ENCODE results near the gene ZNF691. TPM values are rescaled to one million over a fixed set of nuclear protein-coding genes. Genes with fewer than 3 reads are reported as not detected.

ZNF691 gene
- total RNA-seq, 4 donors from 2014 or later, result 4.7 to 24.1 (median 15.2) TPM

GRCh38 chr1:42832641-42833240, 13.7 kb upstream of the ZNF691 start:
- intact Hi-C loops (cut with DNase I; ENCODE audit: low total_unique reads), result no loop called here
- TF ChIP-seq CTCF (IDR thresholded peaks at IDR 0.05) (no peak), POLR2A (IDR thresholded peaks at IDR 0.05) (no peak)

GRCh38 chr1:42833981-42834380, 12.4 kb upstream of the ZNF691 start:
- Histone ChIP-seq H3K27ac (no peak overlapping the region), H3K4me1 (no peaks in the 10 kb centered on the region), H3K36me3 (no peaks in the 10 kb centered on the region), H3K4me3 (no peak overlapping the region), H3K9me3 (no peaks in the 10 kb centered on the region), H3K27me3 (no peaks in the 10 kb centered on the region)
- no peak for DNase-seq
- intact Hi-C loops (cut with DNase I; ENCODE audit: low total_unique reads), result no loop called here
- TF ChIP-seq CTCF (IDR thresholded peaks at IDR 0.05) (no peak), POLR2A (IDR thresholded peaks at IDR 0.05) (no peak)

More at GRCh38 chr1:42832641-42833240, 13.7 kb upstream of the ZNF691 start:
- Histone ChIP-seq H3K4me3 (no peak overlapping the region), H3K4me1 (no peaks in the 10 kb centered on the region), H3K9me3 (no peaks in the 10 kb centered on the region), H3K36me3 (no peaks in the 10 kb centered on the region), H3K27ac (no peak overlapping the region), H3K27me3 (no peaks in the 10 kb centered on the region)
- DNase-seq, result no peak

- no peaks in the 10 kb centered on the region for H3K27me3 ChIP-seq
- H3K9me3 ChIP-seq, result no peaks in the 10 kb centered on the region
- no peak for DNase-seq
- no peak overlapping the region for H3K27ac ChIP-seq
- H3K36me3 ChIP-seq, result no peaks in the 10 kb centered on the region
- no peak for TF ChIP-seq POLR2A (IDR thresholded peaks at IDR 0.05)
- no peak for TF ChIP-seq CTCF (IDR thresholded peaks at IDR 0.05)
- no peak overlapping the region for H3K4me3 ChIP-seq
- H3K4me1 ChIP-seq, result no peaks in the 10 kb centered on the region
- intact Hi-C loops (cut with DNase I; ENCODE audit: low total_unique reads), result no loop called here
These were observed 11.6 kb upstream of the ZNF691 start for GRCh38 chr1:42834803-42835202.

- no peak for TF ChIP-seq POLR2A (IDR thresholded peaks at IDR 0.05)
- TF ChIP-seq CTCF (IDR thresholded peaks at IDR 0.05), result no peak
- no peak for DNase-seq
- Histone ChIP-seq H3K36me3 (no peaks in the 10 kb centered on the region), H3K27ac (no peak overlapping the region), H3K27me3 (no peaks in the 10 kb centered on the region), H3K4me3 (no peak overlapping the region), H3K9me3 (no peaks in the 10 kb centered on the region), H3K4me1 (no peaks in the 10 kb centered on the region)
- intact Hi-C loops (cut with DNase I; ENCODE audit: low total_unique reads), result no loop called here
These were observed 11.0 kb upstream of the ZNF691 start for GRCh38 chr1:42835422-42835821.

GRCh38 chr1:42837709-42838108, 8.7 kb upstream of the ZNF691 start:
- H3K27ac ChIP-seq, result no peak overlapping the region
- no peaks in the 10 kb centered on the region for H3K36me3 ChIP-seq
- no peaks in the 10 kb centered on the region for H3K9me3 ChIP-seq
- intact Hi-C loops (cut with DNase I; ENCODE audit: low total_unique reads), result no loop called here
- TF ChIP-seq CTCF (IDR thresholded peaks at IDR 0.05) (no peak), POLR2A (IDR thresholded peaks at IDR 0.05) (no peak)
- no peak for DNase-seq
- H3K27me3 ChIP-seq, result no peaks in the 10 kb centered on the region
- H3K4me3 ChIP-seq, result no peak overlapping the region
- H3K4me1 ChIP-seq, result no peaks in the 10 kb centered on the region

Measured in uterus (tissue), 4 donors.